H1 (cell line): ENCODE results near the gene RIT2. TPM values are rescaled to one million over a fixed set of nuclear protein-coding genes. Genes with fewer than 3 reads are reported as not detected.

Experiments used
- CTCF ChIA-PET: fragments of 300-600 bp; sonication (Branson Sonifier 250); formaldehyde crosslinking; loops from one replicate; lab custom pipeline; 2021; ENCODE audit not compliant: partially characterized antibody; lab: Charles Lee
- POLR2A ChIA-PET: fragments of 300-600 bp; sonication (Branson Sonifier 250); formaldehyde crosslinking; loops from one replicate; lab custom pipeline; 2021; ENCODE audit warnings: inconsistent platforms; ENCODE audit not compliant: partially characterized antibody; lab: Charles Lee
- DNase-seq, 2 experiments: peaks; one replicate each; pipeline versions ENCODE4 v3.0.0 to v3.0.0-alpha.2; 2010 to 2022; ENCODE audit warnings: low spot score in 2 of 2, low read depth in 1 of 2, mixed read lengths in 1 of 2
- FAIRE-seq: peaks from 2 replicates; lab custom pipeline; 2011; peaks lifted over from hg19 to GRCh38; lab: Jason Lieb, UNC
- H2AFZ ChIP-seq: 2 replicates; pipeline ENCODE4 v1.8.1; 2012; ENCODE audit warnings: low read length, inconsistent platforms
- H2AK5ac ChIP-seq: 2 replicates; pipeline ENCODE4 v1.6.1; 2013; ENCODE audit warnings: low read depth, low read length
- H2BK120ac ChIP-seq: replicated peaks from 2 replicates; pipeline ENCODE3; 2013; ENCODE audit warnings: low read depth, low read length, inconsistent platforms
- H2BK12ac ChIP-seq: 2 replicates; pipeline ENCODE4 v1.6.1; 2013; ENCODE audit warnings: low read depth, low read length
- H2BK15ac ChIP-seq: 2 replicates; pipeline ENCODE4 v1.6.1; 2013; ENCODE audit warnings: low read length
- H2BK20ac ChIP-seq: 2 replicates; pipeline ENCODE4 v1.6.1; 2013; ENCODE audit warnings: low read length
- H2BK5ac ChIP-seq: 2 replicates; pipeline ENCODE4 v1.6.1; 2013; ENCODE audit warnings: low read depth, low read length
- H3K14ac ChIP-seq: 2 replicates; pipeline ENCODE4 v1.6.1; 2013; ENCODE audit warnings: inconsistent platforms; ENCODE audit not compliant: insufficient read length
- H3K18ac ChIP-seq: 2 replicates; pipeline ENCODE4 v1.6.1; 2013; ENCODE audit warnings: low read length; ENCODE audit errors: extremely low read depth
- H3K23ac ChIP-seq: 2 replicates; pipeline ENCODE4 v1.6.1; 2013; ENCODE audit warnings: inconsistent platforms; ENCODE audit not compliant: insufficient read length
- H3K23me2 ChIP-seq: 2 replicates; pipeline ENCODE4 v1.6.1; 2013; ENCODE audit warnings: low read depth, low read length
- H3K27ac ChIP-seq: 2 replicates; pipeline ENCODE4 v1.6.1; 2011; ENCODE audit warnings: low read depth, low read length, inconsistent platforms
- H3K27me3 ChIP-seq, 4 experiments: replicated peaks in 1 of 4; 1 replicate in 1 of 4; 2 replicates in 3 of 4; pipeline versions ENCODE4 v1.6.1 to v1.8.1; 2011 to 2013; ENCODE audit warnings: low read length in 3 of 4, mild to moderate bottlenecking in 3 of 4, inconsistent platforms in 2 of 4, mixed read lengths in 2 of 4, moderate library complexity in 1 of 4; ENCODE audit not compliant: control insufficient read depth in 3 of 4, insufficient read depth in 3 of 4; ENCODE audit errors: extremely low read depth in 1 of 4
- H3K36me3 ChIP-seq, 4 experiments: 2 replicates each; pipeline versions ENCODE4 v1.6.1 to v1.8.1; 2011 to 2013; ENCODE audit warnings: mild to moderate bottlenecking in 4 of 4, low read length in 3 of 4, moderate library complexity in 2 of 4, control low read depth in 1 of 4, inconsistent platforms in 1 of 4; ENCODE audit not compliant: insufficient read depth in 4 of 4, control insufficient read depth in 2 of 4
- H3K4ac ChIP-seq: replicated peaks from 2 replicates; pipeline ENCODE3; 2013; ENCODE audit warnings: low read length, low read depth, mixed read lengths, inconsistent platforms; ENCODE audit not compliant: insufficient read length
- H3K4me1 ChIP-seq, 4 experiments: replicated peaks in 1 of 4; 1 replicate in 1 of 4; 2 replicates in 3 of 4; pipeline versions ENCODE4 v1.6.1 to v1.8.1; 2011 to 2013; ENCODE audit warnings: low read length in 3 of 4, inconsistent platforms in 2 of 4, mixed read lengths in 1 of 4; ENCODE audit not compliant: insufficient read depth in 4 of 4, control insufficient read depth in 3 of 4
- H3K4me2 ChIP-seq, 2 experiments: 2 replicates each; pipeline versions ENCODE4 v1.6.1 to v1.8.1; 2011 to 2013; ENCODE audit warnings: low read depth in 2 of 2, low read length in 2 of 2, control low read depth in 1 of 2, inconsistent platforms in 1 of 2, mild to moderate bottlenecking in 1 of 2; ENCODE audit not compliant: insufficient read depth in 1 of 2
- H3K4me3 ChIP-seq, 4 experiments: fragments of 200-600, 300-600 bp in 1 of 4; sonication (generic), shearing (Covaris generic), sonication (Bioruptor Twin) in 1 of 4; 2 replicates each; pipeline versions ENCODE4 v1.5.1 to v1.8.1; 2011 to 2016; ENCODE audit warnings: low read length in 4 of 4, low read depth in 3 of 4, control low read depth in 2 of 4, inconsistent platforms in 2 of 4, mild to moderate bottlenecking in 2 of 4, mixed read lengths in 1 of 4, moderate library complexity in 1 of 4; ENCODE audit not compliant: insufficient read depth in 2 of 4; ENCODE audit errors: extremely low read depth in 1 of 4
- H3K56ac ChIP-seq: replicated peaks from 2 replicates; pipeline ENCODE3; 2013; ENCODE audit warnings: low read depth, mild to moderate bottlenecking, mixed read lengths, low read length, inconsistent platforms; ENCODE audit not compliant: insufficient read length
- H3K79me1 ChIP-seq: 2 replicates; pipeline ENCODE4 v1.6.1; 2013; ENCODE audit warnings: low read depth, low read length, control low read depth
- H3K79me2 ChIP-seq, 2 experiments: 2 replicates each; pipeline versions ENCODE4 v1.6.1 to v1.8.1; 2012 to 2013; ENCODE audit warnings: low read length in 2 of 2, mild to moderate bottlenecking in 2 of 2, inconsistent platforms in 1 of 2; ENCODE audit not compliant: insufficient read depth in 2 of 2, control insufficient read depth in 1 of 2
- H3K9ac ChIP-seq, 4 experiments: replicated peaks in 1 of 4; 1 replicate in 1 of 4; 2 replicates in 3 of 4; pipeline versions ENCODE4 v1.6.1 to v1.8.1; 2011 to 2013; ENCODE audit warnings: low read depth in 3 of 4, low read length in 3 of 4, control low read depth in 2 of 4, mild to moderate bottlenecking in 2 of 4, moderate library complexity in 2 of 4, inconsistent platforms in 1 of 4; ENCODE audit errors: extremely low read depth in 1 of 4
- H3K9me3 ChIP-seq, 2 experiments: 2 replicates each; pipeline versions ENCODE4 v1.6.1 to v1.8.1; 2012 to 2013; ENCODE audit warnings: mild to moderate bottlenecking in 2 of 2, moderate library complexity in 2 of 2, control low read depth in 1 of 2, inconsistent platforms in 1 of 2, low read depth in 1 of 2, low read length in 1 of 2, mixed read lengths in 1 of 2; ENCODE audit not compliant: insufficient read depth in 2 of 2
- H4K20me1 ChIP-seq, 2 experiments: replicated peaks in 1 of 2; 2 replicates each; pipeline versions ENCODE3 to v1.8.1; 2011 to 2013; ENCODE audit warnings: inconsistent platforms in 2 of 2, low read length in 2 of 2, mild to moderate bottlenecking in 1 of 2; ENCODE audit not compliant: insufficient read depth in 2 of 2, control insufficient read depth in 1 of 2
- H4K5ac ChIP-seq: 2 replicates; pipeline ENCODE4 v1.6.1; 2013; ENCODE audit warnings: low read length, low read depth, mixed read lengths, inconsistent platforms; ENCODE audit not compliant: insufficient read length
- H4K8ac ChIP-seq: 2 replicates; pipeline ENCODE4 v1.8.0; 2013; ENCODE audit warnings: mild to moderate bottlenecking, moderate library complexity, low read length, inconsistent platforms; ENCODE audit not compliant: insufficient read depth; ENCODE audit errors: extremely low read depth
- H4K91ac ChIP-seq: replicated peaks from 2 replicates; pipeline ENCODE3; 2013; ENCODE audit warnings: low read length, mixed read lengths, inconsistent platforms; ENCODE audit not compliant: insufficient read length
- POU5F1 ChIP-seq: IDR thresholded peaks from 2 replicates; pipeline ENCODE4 v1.6.1; 2011; ENCODE audit warnings: low read depth, mild to moderate bottlenecking, low read length, moderate library complexity
- WGBS, 2 experiments: shearing (Covaris generic) in 1 of 2; methylation state at CpG; one replicate each; pipeline versions ENCODE4 v1.1.6 to v1.1.7; 2013 to 2015; ENCODE audit warnings: low lambda C conversion rate in 2 of 2, mixed read lengths in 2 of 2, inconsistent platforms in 1 of 2, low coverage in 1 of 2, missing lambda C conversion rate in 1 of 2; ENCODE audit not compliant: insufficient replicate concordance in 2 of 2, insufficient coverage in 1 of 2, insufficient read length in 1 of 2; ENCODE audit errors: extremely low coverage in 1 of 2, missing lambda C conversion rate in 1 of 2; 5-methylcytosine and 5-hydroxymethylcytosine counted together
- polyA plus RNA-seq, 7 experiments: library from polyadenylated mRNA; depleted of rRNA in 3 of 7; stranded (reverse) in 5 of 7; unstranded in 2 of 7; fragments of >200 nt in 5 of 7; fragments of 200-250 nt in 2 of 7; gene quantifications; 1 replicate in 5 of 7; 2 replicates in 1 of 7; 4 replicates in 1 of 7; pipeline versions ENCODE4 v1.2.1 to v1.2.3, GENCODE V29; 2011 to 2013; ENCODE audit warnings: missing spikeins in 2 of 7, mixed read lengths in 2 of 7
- total RNA-seq: library from RNA; stranded (reverse); fragmentation: NEBNext Ultra II Directional; extraction: Animal tissue kit (Norgen Biotek cat#: 25700); gene quantifications from 2 replicates; pipeline ENCODE4 v1.2.1, GENCODE V29; 2021

Gene RIT2
- total and polyA plus RNA-seq, 2 of the 8 experiments (the other 6 are each of a cell fraction or from before 2014, with no cell fraction given), result 0.67 to 3.2 TPM

DNA sequence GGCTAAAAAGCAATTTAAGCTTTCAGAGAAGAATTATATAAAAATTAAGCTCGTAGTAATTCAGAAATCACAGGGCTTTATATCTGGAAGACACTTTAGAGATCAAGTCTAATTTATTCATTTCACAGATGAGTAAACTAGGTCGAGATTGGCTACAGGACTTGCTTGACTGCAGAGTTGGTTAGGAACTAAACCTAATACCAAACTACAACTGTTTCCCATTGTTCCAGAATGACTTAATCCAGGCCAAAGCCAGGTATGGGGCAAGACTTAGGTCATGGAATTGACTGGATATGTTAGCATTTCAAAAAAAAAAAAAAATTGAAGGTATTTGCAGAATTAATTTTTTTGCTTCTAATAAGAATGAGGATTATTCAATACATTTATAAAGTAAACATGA lies 146.1 kb downstream of the RIT2 start:
- CTCF ChIA-PET, result no interaction called here
- TF ChIP-seq POU5F1, result no peak

More for the DNA sequence above, 146.1 kb downstream of the RIT2 start:
- no peak overlapping the region for H3K14ac ChIP-seq
- H3K4me1 ChIP-seq, result no peaks in the 10 kb centered on the region
- no peak overlapping the region for H3K27ac ChIP-seq
- POLR2A ChIA-PET, result no interaction called here
- H3K18ac ChIP-seq, result no peak overlapping the region
- DNase-seq (no peak), FAIRE-seq (no peak)
- WGBS, 2 experiments, result 91% methylated on average over 2 of the region's 2 CpGs; no CpG with 5 or more reads in 1 of the 2 experiments
- no peaks in the 10 kb centered on the region for H3K79me1 ChIP-seq
- no peak overlapping the region for H4K5ac ChIP-seq
- no peak overlapping the region for H3K4me3 ChIP-seq
- no peak overlapping the region for H4K91ac ChIP-seq
- no peak overlapping the region for H2BK5ac ChIP-seq
- H2BK15ac ChIP-seq, result no peak overlapping the region
- H2AFZ ChIP-seq, result no peak overlapping the region
- H4K20me1 ChIP-seq, result no peaks in the 10 kb centered on the region
- no peak overlapping the region for H3K4me2 ChIP-seq
- no peak overlapping the region for H2BK20ac ChIP-seq
- H3K4ac ChIP-seq, result no peak overlapping the region
- H3K9ac ChIP-seq, result no peak overlapping the region
- no peak overlapping the region for H4K8ac ChIP-seq
- H3K23ac ChIP-seq, result no peak overlapping the region
- H2AK5ac ChIP-seq, result no peak overlapping the region
- no peaks in the 10 kb centered on the region for H3K79me2 ChIP-seq
- no peaks in the 10 kb centered on the region for H3K9me3 ChIP-seq
- no peaks in the 10 kb centered on the region for H3K27me3 ChIP-seq
- H2BK120ac ChIP-seq, result no peak overlapping the region
- H3K23me2 ChIP-seq, result no peaks in the 10 kb centered on the region
- no peaks in the 10 kb centered on the region for H3K36me3 ChIP-seq
- no peak overlapping the region for H2BK12ac ChIP-seq
- no peak overlapping the region for H3K56ac ChIP-seq
